HepG2 (cell line): ENCODE measurements around the gene SYNM. TPM values are rescaled to one million over a fixed set of nuclear protein-coding genes. Genes with fewer than 3 reads are reported as not detected.

ENCODE experiments used
- GABPA ChIP-seq, 2 experiments: IDR thresholded peaks; 2 replicates each; pipeline ENCODE4 v1.6.1; 2011 to 2016; ENCODE audit warnings: low read depth in 2 of 2, low read length in 1 of 2, missing biosample characterization in 1 of 2, missing genetic modification characterization in 1 of 2
- HDAC1 ChIP-seq: sonication (generic); formaldehyde crosslinking; IDR thresholded peaks from 2 replicates; pipeline ENCODE4 v1.5.1; 2020; ENCODE audit warnings: mild to moderate bottlenecking, missing genetic modification reagents
- MAFF ChIP-seq: IDR thresholded peaks from 2 replicates; pipeline ENCODE4 v1.6.1; 2011; ENCODE audit warnings: low read depth, low read length, improper control_type of control experiment
- MED8 ChIP-seq: sonication (generic); formaldehyde crosslinking; IDR thresholded peaks from 2 replicates; pipeline ENCODE4 v1.8.1; 2023; ENCODE audit warnings: mild to moderate bottlenecking, missing genetic modification reagents; ENCODE audit not compliant: insufficient replicate concordance
- MLLT10 ChIP-seq: sonication (generic); formaldehyde crosslinking; IDR thresholded peaks from 2 replicates; pipeline ENCODE4 v1.4.0; 2020; ENCODE audit warnings: missing genetic modification reagents
- NBN ChIP-seq: fragments of 450-650 bp; conservative IDR thresholded peaks from 2 replicates; pipeline ENCODE4 v1.6.1; 2017
- NFKB2 ChIP-seq: sonication (generic); formaldehyde crosslinking; IDR thresholded peaks from 2 replicates; pipeline ENCODE4 v1.4.0; 2020; ENCODE audit warnings: missing genetic modification reagents, borderline replicate concordance
- NFRKB ChIP-seq: fragments of 450-650 bp; IDR thresholded peaks from 2 replicates; pipeline ENCODE4 v1.6.1; 2017
- RARG ChIP-seq: sonication (generic); formaldehyde crosslinking; IDR thresholded peaks from 2 replicates; pipeline ENCODE4 v1.4.0; 2020; ENCODE audit warnings: low read depth, mild to moderate bottlenecking, missing genetic modification reagents
- SMC3 ChIP-seq: IDR thresholded peaks from 2 replicates; pipeline ENCODE4 v1.6.1; 2011; ENCODE audit warnings: low read length, improper control_type of control experiment
- SSRP1 ChIP-seq: IDR thresholded peaks from 2 replicates; pipeline ENCODE4 v1.6.1; 2016; ENCODE audit warnings: control low read depth
- TAF15 ChIP-seq: fragments of 200-400 bp; formaldehyde crosslinking; IDR thresholded peaks from one replicate; pipeline ENCODE4 v1.6.1; 2018; ENCODE audit warnings: mild to moderate bottlenecking, low read depth, low read length; ENCODE audit not compliant: poor library complexity, severe bottlenecking
- ZMYM4 ChIP-seq: sonication (generic); formaldehyde crosslinking; IDR thresholded peaks from 2 replicates; pipeline ENCODE4 v1.8.1; 2023; ENCODE audit warnings: mild to moderate bottlenecking, missing genetic modification reagents
- ZNF30 ChIP-seq: sonication (generic); formaldehyde crosslinking; IDR thresholded peaks from 2 replicates; pipeline ENCODE4 v1.5.0; 2020; ENCODE audit warnings: mild to moderate bottlenecking, missing genetic modification reagents
- ZNF331 ChIP-seq: sonication (generic); formaldehyde crosslinking; IDR thresholded peaks from 2 replicates; pipeline ENCODE4 v1.4.0; 2020; ENCODE audit warnings: missing genetic modification reagents
- ZNF776 ChIP-seq: sonication (generic); formaldehyde crosslinking; IDR thresholded peaks from 2 replicates; pipeline ENCODE4 v1.4.0; 2020; ENCODE audit warnings: mild to moderate bottlenecking, missing genetic modification reagents
- polyA plus RNA-seq, 8 experiments: library from polyadenylated mRNA; depleted of rRNA in 3 of 8; stranded (reverse) in 7 of 8; unstranded in 1 of 8; fragments of >200 nt; fragmentation: Illumina TruSeq in 4 of 8; extraction: Trizol in 4 of 8; gene quantifications; 2 replicates each; pipeline versions ENCODE4 v1.2.1 to v1.2.3, GENCODE V29; 2011 to 2016; ENCODE audit warnings: low read depth in 4 of 8, missing spikeins in 1 of 8, mixed read lengths in 1 of 8; ENCODE audit not compliant: insufficient read depth in 1 of 8
- total RNA-seq, 5 experiments: library from RNA; depleted of rRNA; stranded (reverse); fragments of >200 nt; fragmentation: Illumina TruSeq; extraction: Trizol; gene quantifications; 2 replicates each; pipeline ENCODE4 v1.2.3, GENCODE V29; 2016; ENCODE audit warnings: low read depth in 1 of 5
- TF ChIP-seq, protein P1 (sequence below): fragments of 450-650 bp; IDR thresholded peaks from 2 replicates; pipeline ENCODE4 v1.6.1; 2017; ENCODE audit warnings: mild to moderate bottlenecking
- TF ChIP-seq, protein P2 (sequence below): sonication (generic); IDR thresholded peaks from 2 replicates; pipeline ENCODE4 v1.6.1; 2016; ENCODE audit warnings: low read depth, borderline replicate concordance
- TF ChIP-seq, protein P3 (sequence below): IDR thresholded peaks from 2 replicates; pipeline ENCODE4 v1.6.1; 2016; ENCODE audit warnings: low read depth, borderline replicate concordance
- TF ChIP-seq, protein P4 (sequence below), 2 experiments: sonication (generic) in 1 of 2; formaldehyde crosslinking in 1 of 2; IDR thresholded peaks; 2 replicates each; pipeline versions ENCODE4 v1.6.1 to v1.9.0; 2014 to 2022; ENCODE audit warnings: antibody characterized with exemption in 1 of 2, borderline replicate concordance in 1 of 2, inconsistent platforms in 1 of 2, low read depth in 1 of 2, missing genetic modification reagents in 1 of 2

Gene SYNM
- total and polyA plus RNA-seq, 2 of the 13 experiments (the other 11 are each of a cell fraction or from before 2014, with no cell fraction given), result 1.1 to 3.7 TPM

DNA sequence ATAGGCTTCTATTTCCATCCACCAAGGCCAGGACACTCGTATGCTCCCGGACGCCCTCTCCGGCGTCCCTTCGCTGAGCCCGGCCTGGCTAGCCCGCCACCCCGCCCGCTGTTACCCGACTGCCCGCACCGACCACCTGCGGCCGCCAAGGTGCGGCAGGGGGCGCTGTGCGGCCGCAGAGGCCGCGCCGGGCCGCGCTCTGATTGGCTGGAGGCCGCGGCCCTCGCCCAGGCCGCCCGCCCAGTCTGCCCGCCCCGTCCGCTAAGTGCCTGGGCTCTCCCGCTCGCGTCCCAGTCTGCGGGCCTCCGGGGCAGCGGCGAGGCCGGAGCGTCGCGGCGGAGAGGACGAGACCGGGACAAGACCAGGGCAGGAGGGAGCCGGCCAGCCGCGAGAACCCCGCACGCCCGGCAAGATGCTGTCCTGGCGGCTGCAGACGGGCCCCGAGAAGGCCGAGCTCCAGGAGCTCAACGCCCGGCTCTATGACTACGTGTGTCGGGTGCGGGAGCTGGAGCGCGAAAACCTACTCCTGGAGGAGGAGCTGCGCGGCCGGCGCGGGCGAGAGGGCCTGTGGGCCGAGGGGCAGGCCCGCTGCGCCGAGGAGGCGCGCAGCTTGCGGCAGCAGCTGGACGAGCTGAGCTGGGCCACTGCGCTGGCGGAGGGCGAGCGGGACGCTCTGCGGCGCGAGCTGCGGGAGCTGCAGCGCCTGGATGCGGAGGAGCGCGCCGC lies at the start of gene SYNM (continued):
- TF ChIP-seq RARG (CRISPR knock-in tag) (no peak), HDAC1 (CRISPR knock-in tag) (no peak; the same call in 1 of the 2 replicates), ZNF30 (no peak), SMC3 (no peak), GABPA (IDR thresholded peaks at IDR 0.05; ENCODE audit: low read depth, low read length) (no peak), GABPA (CRISPR knock-in tag; IDR thresholded peaks at IDR 0.05; ENCODE audit: low read depth) (no peak), ZNF776 (peak; percentile 61; the same call in 1 of the 2 replicates), MAFF (no peak), ZMYM4 (CRISPR knock-in tag) (peak; percentile 95), NFRKB (no peak), NFKB2 (CRISPR knock-in tag) (peak; percentile 59; the same call in 1 of the 2 replicates), NBN (no peak), MED8 (CRISPR knock-in tag) (no peak), SSRP1 (CRISPR knock-in tag) (no peak), ZNF331 (CRISPR knock-in tag) (no peak), MLLT10 (CRISPR knock-in tag) (no peak), TAF15 (no peak)
- TF ChIP-seq, protein P1, sequence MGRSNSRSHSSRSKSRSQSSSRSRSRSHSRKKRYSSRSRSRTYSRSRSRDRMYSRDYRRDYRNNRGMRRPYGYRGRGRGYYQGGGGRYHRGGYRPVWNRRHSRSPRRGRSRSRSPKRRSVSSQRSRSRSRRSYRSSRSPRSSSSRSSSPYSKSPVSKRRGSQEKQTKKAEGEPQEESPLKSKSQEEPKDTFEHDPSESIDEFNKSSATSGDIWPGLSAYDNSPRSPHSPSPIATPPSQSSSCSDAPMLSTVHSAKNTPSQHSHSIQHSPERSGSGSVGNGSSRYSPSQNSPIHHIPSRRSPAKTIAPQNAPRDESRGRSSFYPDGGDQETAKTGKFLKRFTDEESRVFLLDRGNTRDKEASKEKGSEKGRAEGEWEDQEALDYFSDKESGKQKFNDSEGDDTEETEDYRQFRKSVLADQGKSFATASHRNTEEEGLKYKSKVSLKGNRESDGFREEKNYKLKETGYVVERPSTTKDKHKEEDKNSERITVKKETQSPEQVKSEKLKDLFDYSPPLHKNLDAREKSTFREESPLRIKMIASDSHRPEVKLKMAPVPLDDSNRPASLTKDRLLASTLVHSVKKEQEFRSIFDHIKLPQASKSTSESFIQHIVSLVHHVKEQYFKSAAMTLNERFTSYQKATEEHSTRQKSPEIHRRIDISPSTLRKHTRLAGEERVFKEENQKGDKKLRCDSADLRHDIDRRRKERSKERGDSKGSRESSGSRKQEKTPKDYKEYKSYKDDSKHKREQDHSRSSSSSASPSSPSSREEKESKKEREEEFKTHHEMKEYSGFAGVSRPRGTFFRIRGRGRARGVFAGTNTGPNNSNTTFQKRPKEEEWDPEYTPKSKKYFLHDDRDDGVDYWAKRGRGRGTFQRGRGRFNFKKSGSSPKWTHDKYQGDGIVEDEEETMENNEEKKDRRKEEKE, result no peak
- TF ChIP-seq, protein P2, sequence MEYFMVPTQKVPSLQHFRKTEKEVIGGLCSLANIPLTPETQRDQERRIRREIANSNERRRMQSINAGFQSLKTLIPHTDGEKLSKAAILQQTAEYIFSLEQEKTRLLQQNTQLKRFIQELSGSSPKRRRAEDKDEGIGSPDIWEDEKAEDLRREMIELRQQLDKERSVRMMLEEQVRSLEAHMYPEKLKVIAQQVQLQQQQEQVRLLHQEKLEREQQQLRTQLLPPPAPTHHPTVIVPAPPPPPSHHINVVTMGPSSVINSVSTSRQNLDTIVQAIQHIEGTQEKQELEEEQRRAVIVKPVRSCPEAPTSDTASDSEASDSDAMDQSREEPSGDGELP, result peak; percentile 16; the same call in 1 of the 2 replicates
- TF ChIP-seq, protein P3, sequence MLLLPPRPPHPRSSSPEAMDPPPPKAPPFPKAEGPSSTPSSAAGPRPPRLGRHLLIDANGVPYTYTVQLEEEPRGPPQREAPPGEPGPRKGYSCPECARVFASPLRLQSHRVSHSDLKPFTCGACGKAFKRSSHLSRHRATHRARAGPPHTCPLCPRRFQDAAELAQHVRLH, result 0 out of 2 replicates have a peak, but pooled peaks have one; percentile 70
- TF ChIP-seq, protein P4, sequence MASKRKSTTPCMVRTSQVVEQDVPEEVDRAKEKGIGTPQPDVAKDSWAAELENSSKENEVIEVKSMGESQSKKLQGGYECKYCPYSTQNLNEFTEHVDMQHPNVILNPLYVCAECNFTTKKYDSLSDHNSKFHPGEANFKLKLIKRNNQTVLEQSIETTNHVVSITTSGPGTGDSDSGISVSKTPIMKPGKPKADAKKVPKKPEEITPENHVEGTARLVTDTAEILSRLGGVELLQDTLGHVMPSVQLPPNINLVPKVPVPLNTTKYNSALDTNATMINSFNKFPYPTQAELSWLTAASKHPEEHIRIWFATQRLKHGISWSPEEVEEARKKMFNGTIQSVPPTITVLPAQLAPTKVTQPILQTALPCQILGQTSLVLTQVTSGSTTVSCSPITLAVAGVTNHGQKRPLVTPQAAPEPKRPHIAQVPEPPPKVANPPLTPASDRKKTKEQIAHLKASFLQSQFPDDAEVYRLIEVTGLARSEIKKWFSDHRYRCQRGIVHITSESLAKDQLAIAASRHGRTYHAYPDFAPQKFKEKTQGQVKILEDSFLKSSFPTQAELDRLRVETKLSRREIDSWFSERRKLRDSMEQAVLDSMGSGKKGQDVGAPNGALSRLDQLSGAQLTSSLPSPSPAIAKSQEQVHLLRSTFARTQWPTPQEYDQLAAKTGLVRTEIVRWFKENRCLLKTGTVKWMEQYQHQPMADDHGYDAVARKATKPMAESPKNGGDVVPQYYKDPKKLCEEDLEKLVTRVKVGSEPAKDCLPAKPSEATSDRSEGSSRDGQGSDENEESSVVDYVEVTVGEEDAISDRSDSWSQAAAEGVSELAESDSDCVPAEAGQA (IDR thresholded peaks at IDR 0.05; ENCODE audit: low read depth), result 0 out of 2 replicates have a peak, but pooled peaks have one; percentile 12
- TF ChIP-seq, protein P4 (CRISPR knock-in tag; IDR thresholded peaks at IDR 0.05; ENCODE audit: borderline replicate concordance), result no peak; the same call in 1 of the 2 replicates
